ENCODE data around the gene KATNA1. TPM values are rescaled to one million over a fixed set of nuclear protein-coding genes. Genes with fewer than 3 reads are reported as not detected.
A peak's percentile ranks its signal among the peaks of the same experiment; 100 is the strongest.

KATNA1 gene
- polyA plus RNA-seq, 3 donors = 11.4 to 15.4 (median 14.5) TPM

DNA sequence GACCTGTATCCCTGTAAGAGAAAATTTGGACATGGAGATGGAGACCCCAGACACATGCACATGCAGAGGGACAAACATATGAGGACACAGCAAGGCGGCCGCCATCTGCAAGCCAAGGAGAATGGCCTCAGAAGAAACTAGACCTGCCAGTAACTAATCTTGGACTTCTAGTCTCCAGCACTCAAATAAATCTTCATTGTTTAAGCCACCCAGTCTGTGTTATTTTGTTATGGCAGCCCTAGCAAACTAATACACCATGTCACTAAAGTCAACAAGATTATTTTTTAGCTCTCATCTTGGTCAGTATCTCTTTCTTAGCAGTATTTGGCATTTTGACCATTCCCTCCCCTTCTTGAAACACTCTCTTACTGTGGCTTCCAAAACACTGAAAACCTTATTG is 42.7 kb upstream of the KATNA1 start:
- Mint-ChIP-seq H3K9me3 (peaks cover 0 to 4% (median 0%) of the 10 kb centered on the region in 7 donors), H3K36me3 (peaks cover 55 to 83% of the 10 kb centered on the region in 2 donors), H3K4me3 (no peak overlapping the region), H3K27me3 (ENCODE audit: low read depth in 3 of 3) (peaks cover 0 to 1% (median 0%) of the 10 kb centered on the region in 3 donors), H3K27ac (no peak overlapping the region), H3K4me1 (no peaks in the 10 kb centered on the region)
- Histone ChIP-seq H2AFZ (ENCODE audit: insufficient read depth, low read depth, low read length, poor library complexity, severe bottlenecking) (no peak overlapping the region), H3K4me3 (replicated peaks in 1 of 3; ENCODE audit: low read depth in 2 of 3, low read length in 3 of 3) (no peak overlapping the region), H3K4me2 (replicated peaks; ENCODE audit: extremely low read depth, low read length, poor library complexity, severe bottlenecking) (no peak overlapping the region), H3K36me3 (replicated peaks in 1 of 2; ENCODE audit: control insufficient read depth in 1 of 2, insufficient read depth in 2 of 2, low read length in 2 of 2) (peaks cover 65 to 87% of the 10 kb centered on the region in 2 donors), H3K9me3 (replicated peaks in 1 of 2; ENCODE audit: control insufficient read depth in 1 of 2, insufficient read depth in 1 of 2, low read length in 2 of 2) (no peaks in the 10 kb centered on the region), H3K27me3 (ENCODE audit: control insufficient read depth in 2 of 2, insufficient read depth in 2 of 2, low read length in 2 of 2) (no peaks in the 10 kb centered on the region), H3K27ac (ENCODE audit: low read depth in 1 of 2, low read length in 2 of 2) (no peak overlapping the region), H3K9ac (ENCODE audit: insufficient read depth, low read length, poor library complexity, severe bottlenecking) (no peak overlapping the region), H3K4me1 (ENCODE audit: control insufficient read depth in 1 of 2, insufficient read depth in 2 of 2, low read length in 2 of 2) (no peaks in the 10 kb centered on the region), H4K20me1 (ENCODE audit: insufficient read depth, low read length) (peaks cover 91% of the 10 kb centered on the region), H3K79me2 (ENCODE audit: insufficient read depth, low read length) (peaks cover 60% of the 10 kb centered on the region)
- no peak for DNase-seq
- TF ChIP-seq, protein P1, sequence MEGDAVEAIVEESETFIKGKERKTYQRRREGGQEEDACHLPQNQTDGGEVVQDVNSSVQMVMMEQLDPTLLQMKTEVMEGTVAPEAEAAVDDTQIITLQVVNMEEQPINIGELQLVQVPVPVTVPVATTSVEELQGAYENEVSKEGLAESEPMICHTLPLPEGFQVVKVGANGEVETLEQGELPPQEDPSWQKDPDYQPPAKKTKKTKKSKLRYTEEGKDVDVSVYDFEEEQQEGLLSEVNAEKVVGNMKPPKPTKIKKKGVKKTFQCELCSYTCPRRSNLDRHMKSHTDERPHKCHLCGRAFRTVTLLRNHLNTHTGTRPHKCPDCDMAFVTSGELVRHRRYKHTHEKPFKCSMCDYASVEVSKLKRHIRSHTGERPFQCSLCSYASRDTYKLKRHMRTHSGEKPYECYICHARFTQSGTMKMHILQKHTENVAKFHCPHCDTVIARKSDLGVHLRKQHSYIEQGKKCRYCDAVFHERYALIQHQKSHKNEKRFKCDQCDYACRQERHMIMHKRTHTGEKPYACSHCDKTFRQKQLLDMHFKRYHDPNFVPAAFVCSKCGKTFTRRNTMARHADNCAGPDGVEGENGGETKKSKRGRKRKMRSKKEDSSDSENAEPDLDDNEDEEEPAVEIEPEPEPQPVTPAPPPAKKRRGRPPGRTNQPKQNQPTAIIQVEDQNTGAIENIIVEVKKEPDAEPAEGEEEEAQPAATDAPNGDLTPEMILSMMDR (IDR thresholded peaks at IDR 0.05) = no peak
- intact Hi-C loops (cut with micrococcal nuclease) = no loop called here
- WGBS (ENCODE audit: insufficient coverage) = 100% methylated on average over 2 of the region's 2 CpGs

DNA sequence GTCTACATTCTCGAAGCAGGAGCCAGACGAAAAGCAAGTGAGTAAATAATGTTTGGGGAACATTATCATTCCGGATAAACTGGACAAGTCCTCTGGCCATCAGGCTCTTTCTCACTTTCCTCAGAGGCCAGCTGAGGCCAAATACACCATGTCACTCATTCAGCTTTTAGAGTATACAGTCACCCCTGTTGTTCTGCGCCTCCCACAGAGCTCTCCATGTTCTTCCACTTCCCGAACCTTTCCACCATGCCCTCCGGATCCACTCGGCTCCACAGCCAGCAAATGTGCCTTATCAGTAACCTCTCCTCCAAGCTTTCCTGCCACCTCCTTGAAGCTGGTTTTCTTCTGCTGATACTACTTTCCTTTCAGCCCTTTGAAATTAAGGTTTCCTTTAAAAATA is 37.7 kb upstream of the KATNA1 start:
- Mint-ChIP-seq H3K27me3 (ENCODE audit: low read depth in 3 of 3) (peaks cover 0 to 1% (median 0%) of the 10 kb centered on the region in 3 donors), H3K4me3 (no peak overlapping the region), H3K27ac (peak overlapping the region in 3 of 7 donors; percentile 2 to 17 (median 12)), H3K36me3 (peaks cover 48 to 82% of the 10 kb centered on the region in 2 donors), H3K9me3 (peaks cover 0 to 4% (median 0%) of the 10 kb centered on the region in 7 donors), H3K4me1 (no peaks in the 10 kb centered on the region)
- Histone ChIP-seq H3K79me2 (ENCODE audit: insufficient read depth, low read length) (peaks cover 24% of the 10 kb centered on the region), H3K4me3 (replicated peaks in 1 of 3; ENCODE audit: low read depth in 2 of 3, low read length in 3 of 3) (no peak overlapping the region), H3K27ac (ENCODE audit: low read depth in 1 of 2, low read length in 2 of 2) (no peak overlapping the region), H3K36me3 (replicated peaks in 1 of 2; ENCODE audit: control insufficient read depth in 1 of 2, insufficient read depth in 2 of 2, low read length in 2 of 2) (peaks cover 45 to 81% of the 10 kb centered on the region in 2 donors), H3K9ac (ENCODE audit: insufficient read depth, low read length, poor library complexity, severe bottlenecking) (no peak overlapping the region), H3K27me3 (ENCODE audit: control insufficient read depth in 2 of 2, insufficient read depth in 2 of 2, low read length in 2 of 2) (no peaks in the 10 kb centered on the region), H3K4me1 (ENCODE audit: control insufficient read depth in 1 of 2, insufficient read depth in 2 of 2, low read length in 2 of 2) (no peaks in the 10 kb centered on the region), H3K9me3 (replicated peaks in 1 of 2; ENCODE audit: control insufficient read depth in 1 of 2, insufficient read depth in 1 of 2, low read length in 2 of 2) (no peaks in the 10 kb centered on the region), H4K20me1 (ENCODE audit: insufficient read depth, low read length) (peaks cover 74% of the 10 kb centered on the region), H3K4me2 (replicated peaks; ENCODE audit: extremely low read depth, low read length, poor library complexity, severe bottlenecking) (no peak overlapping the region), H2AFZ (ENCODE audit: insufficient read depth, low read depth, low read length, poor library complexity, severe bottlenecking) (no peak overlapping the region)
- TF ChIP-seq, protein P1 (IDR thresholded peaks at IDR 0.05) = no peak
- WGBS (ENCODE audit: insufficient coverage) = 93% methylated on average over 5 of the region's 7 CpGs
- DNase-seq = no peak
- intact Hi-C loops (cut with micrococcal nuclease) = no loop called here
